HepG2 (cell line): ENCODE data around the gene UBQLN1. TPM values are rescaled to one million over a fixed set of nuclear protein-coding genes. Genes with fewer than 3 reads are reported as not detected.

Source experiments
- BRD4 ChIP-seq: sonication (generic); formaldehyde crosslinking; IDR thresholded peaks from 2 replicates; pipeline ENCODE4 v1.4.0; 2020; ENCODE audit warnings: missing genetic modification reagents
- CEBPZ ChIP-seq: IDR thresholded peaks from 2 replicates; pipeline ENCODE4 v1.6.1; 2012; ENCODE audit warnings: low read length, improper control_type of control experiment
- CREM ChIP-seq, 2 experiments: sonication (generic) in 1 of 2; formaldehyde crosslinking in 1 of 2; IDR thresholded peaks; 2 replicates each; pipeline versions ENCODE4 v1.4.0 to v1.6.1; 2016 to 2020; ENCODE audit warnings: antibody characterized with exemption in 1 of 2, mild to moderate bottlenecking in 1 of 2, missing genetic modification reagents in 1 of 2
- GATAD2A ChIP-seq: IDR thresholded peaks from 2 replicates; pipeline ENCODE4 v1.6.1; 2016
- HIVEP1 ChIP-seq: sonication (generic); formaldehyde crosslinking; IDR thresholded peaks from 2 replicates; pipeline ENCODE4 v1.4.0; 2020; ENCODE audit warnings: mild to moderate bottlenecking, missing genetic modification reagents
- KLF16 ChIP-seq, 2 experiments: sonication (generic) in 1 of 2; formaldehyde crosslinking in 1 of 2; IDR thresholded peaks; 2 replicates each; pipeline versions ENCODE4 v1.6.1 to v1.8.0; 2016 to 2023; ENCODE audit warnings: missing genetic modification reagents in 2 of 2, missing compliant biosample characterization in 1 of 2
- NFAT5 ChIP-seq: sonication (generic); formaldehyde crosslinking; IDR thresholded peaks from 2 replicates; pipeline ENCODE4 v1.4.0; 2020; ENCODE audit warnings: missing genetic modification reagents
- RORA ChIP-seq: sonication (generic); formaldehyde crosslinking; IDR thresholded peaks from 2 replicates; pipeline ENCODE4 v1.5.0; 2020; ENCODE audit warnings: mild to moderate bottlenecking, missing genetic modification reagents, moderate library complexity
- TAF1 ChIP-seq: sonication (generic); formaldehyde crosslinking; IDR thresholded peaks from 2 replicates; pipeline ENCODE4 v1.4.0; 2020; ENCODE audit warnings: missing genetic modification reagents
- ZC3H13 ChIP-seq: sonication (generic); formaldehyde crosslinking; IDR thresholded peaks from 2 replicates; pipeline ENCODE4 v1.8.1; 2023; ENCODE audit warnings: mild to moderate bottlenecking, missing genetic modification reagents, moderate library complexity
- ZNF180 ChIP-seq: sonication (generic); formaldehyde crosslinking; IDR thresholded peaks from 2 replicates; pipeline ENCODE4 v1.4.0; 2020; ENCODE audit warnings: low read depth, missing genetic modification reagents, borderline replicate concordance
- ZNF646 ChIP-seq: sonication (generic); formaldehyde crosslinking; IDR thresholded peaks from 2 replicates; pipeline ENCODE4 v1.9.0; 2021; ENCODE audit warnings: mild to moderate bottlenecking, missing genetic modification reagents
- ZNF784 ChIP-seq: sonication (generic); formaldehyde crosslinking; IDR thresholded peaks from 2 replicates; pipeline ENCODE4 v1.5.1; 2020; ENCODE audit warnings: missing genetic modification reagents, mild to moderate bottlenecking, borderline replicate concordance
- polyA plus RNA-seq, 8 experiments: library from polyadenylated mRNA; depleted of rRNA in 3 of 8; stranded (reverse) in 7 of 8; unstranded in 1 of 8; fragments of >200 nt; fragmentation: Illumina TruSeq in 4 of 8; extraction: Trizol in 4 of 8; gene quantifications; 2 replicates each; pipeline versions ENCODE4 v1.2.1 to v1.2.3, GENCODE V29; 2011 to 2016; ENCODE audit warnings: low read depth in 4 of 8, missing spikeins in 1 of 8, mixed read lengths in 1 of 8; ENCODE audit not compliant: insufficient read depth in 1 of 8
- total RNA-seq, 5 experiments: library from RNA; depleted of rRNA; stranded (reverse); fragments of >200 nt; fragmentation: Illumina TruSeq; extraction: Trizol; gene quantifications; 2 replicates each; pipeline ENCODE4 v1.2.3, GENCODE V29; 2016; ENCODE audit warnings: low read depth in 1 of 5

UBQLN1 gene
- total and polyA plus RNA-seq, 2 of the 13 experiments (the other 11 are each of a cell fraction or from before 2014, with no cell fraction given): 78.1 to 83.8 TPM

GRCh38 chr9:83708515-83709158 lies 879 bp upstream of the UBQLN1 start (continued):
- no peak for TF ChIP-seq ZNF784 (CRISPR knock-in tag)
- no peak for TF ChIP-seq ZNF646 (CRISPR knock-in tag)
- TF ChIP-seq CREM (IDR thresholded peaks at IDR 0.05): no peak
- TF ChIP-seq CREM (CRISPR knock-in tag; IDR thresholded peaks at IDR 0.05): no peak
- 0 out of 2 replicates have a peak, but pooled peaks have one; percentile 49 for TF ChIP-seq ZC3H13 (CRISPR knock-in tag)
- no peak for TF ChIP-seq TAF1 (CRISPR knock-in tag)
- TF ChIP-seq ZNF180: no peak
- peak; percentile 68 for TF ChIP-seq GATAD2A (CRISPR knock-in tag)
- TF ChIP-seq CEBPZ: no peak
- TF ChIP-seq HIVEP1 (CRISPR knock-in tag): peak; percentile 12; the same call in 1 of the 2 replicates
- TF ChIP-seq BRD4 (CRISPR knock-in tag): no peak
- TF ChIP-seq KLF16 (CRISPR knock-in tag; IDR thresholded peaks at IDR 0.05): no peak
- TF ChIP-seq RORA: no peak
- no peak for TF ChIP-seq NFAT5 (CRISPR knock-in tag)
